H1 (cell line): ENCODE data around the gene ITM2A. TPM values are rescaled to one million over a fixed set of nuclear protein-coding genes. Genes with fewer than 3 reads are reported as not detected.

Experiments used
- CTCF ChIA-PET: fragments of 300-600 bp; sonication (Branson Sonifier 250); formaldehyde crosslinking; loops from one replicate; lab custom pipeline; 2021; ENCODE audit not compliant: partially characterized antibody; lab: Charles Lee
- POLR2A ChIA-PET: fragments of 300-600 bp; sonication (Branson Sonifier 250); formaldehyde crosslinking; loops from one replicate; lab custom pipeline; 2021; ENCODE audit warnings: inconsistent platforms; ENCODE audit not compliant: partially characterized antibody; lab: Charles Lee
- DNase-seq, 2 experiments: peaks; one replicate each; pipeline versions ENCODE4 v3.0.0 to v3.0.0-alpha.2; 2010 to 2022; ENCODE audit warnings: low spot score in 2 of 2, low read depth in 1 of 2, mixed read lengths in 1 of 2
- FAIRE-seq: peaks from 2 replicates; lab custom pipeline; 2011; peaks lifted over from hg19 to GRCh38; lab: Jason Lieb, UNC
- H2AFZ ChIP-seq: 2 replicates; pipeline ENCODE4 v1.8.1; 2012; ENCODE audit warnings: low read length, inconsistent platforms
- H2AK5ac ChIP-seq: 2 replicates; pipeline ENCODE4 v1.6.1; 2013; ENCODE audit warnings: low read depth, low read length
- H2BK120ac ChIP-seq: replicated peaks from 2 replicates; pipeline ENCODE3; 2013; ENCODE audit warnings: low read depth, low read length, inconsistent platforms
- H2BK12ac ChIP-seq: 2 replicates; pipeline ENCODE4 v1.6.1; 2013; ENCODE audit warnings: low read depth, low read length
- H2BK15ac ChIP-seq: 2 replicates; pipeline ENCODE4 v1.6.1; 2013; ENCODE audit warnings: low read length
- H2BK20ac ChIP-seq: 2 replicates; pipeline ENCODE4 v1.6.1; 2013; ENCODE audit warnings: low read length
- H2BK5ac ChIP-seq: 2 replicates; pipeline ENCODE4 v1.6.1; 2013; ENCODE audit warnings: low read depth, low read length
- H3K14ac ChIP-seq: 2 replicates; pipeline ENCODE4 v1.6.1; 2013; ENCODE audit warnings: inconsistent platforms; ENCODE audit not compliant: insufficient read length
- H3K18ac ChIP-seq: 2 replicates; pipeline ENCODE4 v1.6.1; 2013; ENCODE audit warnings: low read length; ENCODE audit errors: extremely low read depth
- H3K23ac ChIP-seq: 2 replicates; pipeline ENCODE4 v1.6.1; 2013; ENCODE audit warnings: inconsistent platforms; ENCODE audit not compliant: insufficient read length
- H3K23me2 ChIP-seq: 2 replicates; pipeline ENCODE4 v1.6.1; 2013; ENCODE audit warnings: low read depth, low read length
- H3K27ac ChIP-seq: 2 replicates; pipeline ENCODE4 v1.6.1; 2011; ENCODE audit warnings: low read depth, low read length, inconsistent platforms
- H3K27me3 ChIP-seq, 4 experiments: replicated peaks in 1 of 4; 1 replicate in 1 of 4; 2 replicates in 3 of 4; pipeline versions ENCODE4 v1.6.1 to v1.8.1; 2011 to 2013; ENCODE audit warnings: low read length in 3 of 4, mild to moderate bottlenecking in 3 of 4, inconsistent platforms in 2 of 4, mixed read lengths in 2 of 4, moderate library complexity in 1 of 4; ENCODE audit not compliant: control insufficient read depth in 3 of 4, insufficient read depth in 3 of 4; ENCODE audit errors: extremely low read depth in 1 of 4
- H3K36me3 ChIP-seq, 4 experiments: 2 replicates each; pipeline versions ENCODE4 v1.6.1 to v1.8.1; 2011 to 2013; ENCODE audit warnings: mild to moderate bottlenecking in 4 of 4, low read length in 3 of 4, moderate library complexity in 2 of 4, control low read depth in 1 of 4, inconsistent platforms in 1 of 4; ENCODE audit not compliant: insufficient read depth in 4 of 4, control insufficient read depth in 2 of 4
- H3K4ac ChIP-seq: replicated peaks from 2 replicates; pipeline ENCODE3; 2013; ENCODE audit warnings: low read length, low read depth, mixed read lengths, inconsistent platforms; ENCODE audit not compliant: insufficient read length
- H3K4me1 ChIP-seq, 4 experiments: replicated peaks in 1 of 4; 1 replicate in 1 of 4; 2 replicates in 3 of 4; pipeline versions ENCODE4 v1.6.1 to v1.8.1; 2011 to 2013; ENCODE audit warnings: low read length in 3 of 4, inconsistent platforms in 2 of 4, mixed read lengths in 1 of 4; ENCODE audit not compliant: insufficient read depth in 4 of 4, control insufficient read depth in 3 of 4
- H3K4me2 ChIP-seq, 2 experiments: 2 replicates each; pipeline versions ENCODE4 v1.6.1 to v1.8.1; 2011 to 2013; ENCODE audit warnings: low read depth in 2 of 2, low read length in 2 of 2, control low read depth in 1 of 2, inconsistent platforms in 1 of 2, mild to moderate bottlenecking in 1 of 2; ENCODE audit not compliant: insufficient read depth in 1 of 2
- H3K4me3 ChIP-seq, 4 experiments: fragments of 200-600, 300-600 bp in 1 of 4; sonication (generic), shearing (Covaris generic), sonication (Bioruptor Twin) in 1 of 4; 2 replicates each; pipeline versions ENCODE4 v1.5.1 to v1.8.1; 2011 to 2016; ENCODE audit warnings: low read length in 4 of 4, low read depth in 3 of 4, control low read depth in 2 of 4, inconsistent platforms in 2 of 4, mild to moderate bottlenecking in 2 of 4, mixed read lengths in 1 of 4, moderate library complexity in 1 of 4; ENCODE audit not compliant: insufficient read depth in 2 of 4; ENCODE audit errors: extremely low read depth in 1 of 4
- H3K56ac ChIP-seq: replicated peaks from 2 replicates; pipeline ENCODE3; 2013; ENCODE audit warnings: low read depth, mild to moderate bottlenecking, mixed read lengths, low read length, inconsistent platforms; ENCODE audit not compliant: insufficient read length
- H3K79me1 ChIP-seq: 2 replicates; pipeline ENCODE4 v1.6.1; 2013; ENCODE audit warnings: low read depth, low read length, control low read depth
- H3K79me2 ChIP-seq, 2 experiments: 2 replicates each; pipeline versions ENCODE4 v1.6.1 to v1.8.1; 2012 to 2013; ENCODE audit warnings: low read length in 2 of 2, mild to moderate bottlenecking in 2 of 2, inconsistent platforms in 1 of 2; ENCODE audit not compliant: insufficient read depth in 2 of 2, control insufficient read depth in 1 of 2
- H3K9ac ChIP-seq, 4 experiments: replicated peaks in 1 of 4; 1 replicate in 1 of 4; 2 replicates in 3 of 4; pipeline versions ENCODE4 v1.6.1 to v1.8.1; 2011 to 2013; ENCODE audit warnings: low read depth in 3 of 4, low read length in 3 of 4, control low read depth in 2 of 4, mild to moderate bottlenecking in 2 of 4, moderate library complexity in 2 of 4, inconsistent platforms in 1 of 4; ENCODE audit errors: extremely low read depth in 1 of 4
- H3K9me3 ChIP-seq, 2 experiments: 2 replicates each; pipeline versions ENCODE4 v1.6.1 to v1.8.1; 2012 to 2013; ENCODE audit warnings: mild to moderate bottlenecking in 2 of 2, moderate library complexity in 2 of 2, control low read depth in 1 of 2, inconsistent platforms in 1 of 2, low read depth in 1 of 2, low read length in 1 of 2, mixed read lengths in 1 of 2; ENCODE audit not compliant: insufficient read depth in 2 of 2
- H4K20me1 ChIP-seq, 2 experiments: replicated peaks in 1 of 2; 2 replicates each; pipeline versions ENCODE3 to v1.8.1; 2011 to 2013; ENCODE audit warnings: inconsistent platforms in 2 of 2, low read length in 2 of 2, mild to moderate bottlenecking in 1 of 2; ENCODE audit not compliant: insufficient read depth in 2 of 2, control insufficient read depth in 1 of 2
- H4K5ac ChIP-seq: 2 replicates; pipeline ENCODE4 v1.6.1; 2013; ENCODE audit warnings: low read length, low read depth, mixed read lengths, inconsistent platforms; ENCODE audit not compliant: insufficient read length
- H4K8ac ChIP-seq: 2 replicates; pipeline ENCODE4 v1.8.0; 2013; ENCODE audit warnings: mild to moderate bottlenecking, moderate library complexity, low read length, inconsistent platforms; ENCODE audit not compliant: insufficient read depth; ENCODE audit errors: extremely low read depth
- H4K91ac ChIP-seq: replicated peaks from 2 replicates; pipeline ENCODE3; 2013; ENCODE audit warnings: low read length, mixed read lengths, inconsistent platforms; ENCODE audit not compliant: insufficient read length
- KDM4A ChIP-seq: IDR thresholded peaks from one replicate; pipeline ENCODE4 v1.7.1; 2012; ENCODE audit warnings: low read depth, mild to moderate bottlenecking, moderate library complexity, low read length, inconsistent platforms; ENCODE audit not compliant: severe bottlenecking
- WGBS, 2 experiments: shearing (Covaris generic) in 1 of 2; methylation state at CpG; one replicate each; pipeline versions ENCODE4 v1.1.6 to v1.1.7; 2013 to 2015; ENCODE audit warnings: low lambda C conversion rate in 2 of 2, mixed read lengths in 2 of 2, inconsistent platforms in 1 of 2, low coverage in 1 of 2, missing lambda C conversion rate in 1 of 2; ENCODE audit not compliant: insufficient replicate concordance in 2 of 2, insufficient coverage in 1 of 2, insufficient read length in 1 of 2; ENCODE audit errors: extremely low coverage in 1 of 2, missing lambda C conversion rate in 1 of 2; 5-methylcytosine and 5-hydroxymethylcytosine counted together
- polyA plus RNA-seq, 7 experiments: library from polyadenylated mRNA; depleted of rRNA in 3 of 7; stranded (reverse) in 5 of 7; unstranded in 2 of 7; fragments of >200 nt in 5 of 7; fragments of 200-250 nt in 2 of 7; gene quantifications; 1 replicate in 5 of 7; 2 replicates in 1 of 7; 4 replicates in 1 of 7; pipeline versions ENCODE4 v1.2.1 to v1.2.3, GENCODE V29; 2011 to 2013; ENCODE audit warnings: missing spikeins in 2 of 7, mixed read lengths in 2 of 7
- total RNA-seq: library from RNA; stranded (reverse); fragmentation: NEBNext Ultra II Directional; extraction: Animal tissue kit (Norgen Biotek cat#: 25700); gene quantifications from 2 replicates; pipeline ENCODE4 v1.2.1, GENCODE V29; 2021

Gene ITM2A
- total and polyA plus RNA-seq, 2 of the 8 experiments (the other 6 are each of a cell fraction or from before 2014, with no cell fraction given), result 35.7 to 52.0 TPM

- H3K9me3 ChIP-seq, result no peaks in the 10 kb centered on the region
- H2BK120ac ChIP-seq, result no peak overlapping the region
- 87% methylated on average over 5 of the region's 6 CpGs; no CpG with 5 or more reads in 1 of the 2 experiments for WGBS, 2 experiments
- H3K79me1 ChIP-seq, result no peaks in the 10 kb centered on the region
- H2AFZ ChIP-seq, result no peak overlapping the region
- no peak overlapping the region for H2BK15ac ChIP-seq
- H3K4me3 ChIP-seq, result no peak overlapping the region
- no peak for DNase-seq
- H2AK5ac ChIP-seq, result no peak overlapping the region
- no peak for TF ChIP-seq KDM4A
- no peak overlapping the region for H2BK12ac ChIP-seq
- no peak overlapping the region for H3K4me2 ChIP-seq
- H4K8ac ChIP-seq, result no peak overlapping the region
- no peak overlapping the region for H4K5ac ChIP-seq
- no peaks in the 10 kb centered on the region for H3K27me3 ChIP-seq
- H3K4ac ChIP-seq, result no peak overlapping the region
- H2BK5ac ChIP-seq, result no peak overlapping the region
- no peak overlapping the region for H3K56ac ChIP-seq
- H3K4me1 ChIP-seq, result no peaks in the 10 kb centered on the region; a peak in 1 of 7 replicates
- ChIA-PET CTCF (interaction anchor here (1.1 kb wide), 1 partner anchor 45 kb away, joined by 3 read pairs; no protein-coding TSS in a partner anchor), POLR2A (no interaction called here)
- H3K36me3 ChIP-seq, result no peaks in the 10 kb centered on the region
- no peak overlapping the region for H3K27ac ChIP-seq
- no peaks in the 10 kb centered on the region; the same call in 1 of the 2 replicates for H3K23me2 ChIP-seq
- no peak for FAIRE-seq
- H3K18ac ChIP-seq, result no peak overlapping the region
- no peak overlapping the region for H3K9ac ChIP-seq
- H4K20me1 ChIP-seq, result no peaks in the 10 kb centered on the region
- H4K91ac ChIP-seq, result no peak overlapping the region
- H3K23ac ChIP-seq, result no peak overlapping the region
- no peak overlapping the region for H2BK20ac ChIP-seq
- H3K79me2 ChIP-seq, result no peaks in the 10 kb centered on the region; a peak in 1 of 4 replicates
- no peak overlapping the region for H3K14ac ChIP-seq
These were observed 1.3 kb upstream of the ITM2A start for GRCh38 chrX:79368441-79368840.
